H9 (cell line): Measurements from ENCODE around the gene TFAM. TPM values are rescaled to one million over a fixed set of nuclear protein-coding genes. Genes with fewer than 3 reads are reported as not detected.

ENCODE experiments used
- DNase-seq: peaks from one replicate; pipeline ENCODE4 v3.0.0-alpha.2; 2017
- H2AFZ ChIP-seq: one replicate; pipeline ENCODE4 v1.6.1; 2013; ENCODE audit warnings: mild to moderate bottlenecking, low read length, control low read depth, moderate library complexity
- H2AK5ac ChIP-seq: 2 replicates; pipeline ENCODE4 v1.6.1; 2013; ENCODE audit warnings: low read length, control low read depth, mixed read lengths; ENCODE audit not compliant: insufficient read length
- H2BK120ac ChIP-seq: one replicate; pipeline ENCODE4 v1.6.1; 2013; ENCODE audit warnings: low read depth, mild to moderate bottlenecking, low read length, control low read depth, inconsistent platforms; ENCODE audit not compliant: poor library complexity, severe bottlenecking
- H2BK12ac ChIP-seq: 2 replicates; pipeline ENCODE4 v1.6.1; 2013; ENCODE audit warnings: low read length, control low read depth, mixed read lengths, low read depth; ENCODE audit not compliant: insufficient read length
- H2BK15ac ChIP-seq: 2 replicates; pipeline ENCODE4 v1.6.1; 2013; ENCODE audit warnings: low read depth, low read length, control low read depth
- H2BK20ac ChIP-seq: one replicate; pipeline ENCODE4 v1.6.1; 2013; ENCODE audit warnings: low read depth, mild to moderate bottlenecking, low read length, control low read depth, inconsistent platforms; ENCODE audit not compliant: poor library complexity, severe bottlenecking
- H2BK5ac ChIP-seq: 2 replicates; pipeline ENCODE4 v1.6.1; 2013; ENCODE audit warnings: low read length, control low read depth, mixed read lengths; ENCODE audit not compliant: insufficient read length
- H3K14ac ChIP-seq: 2 replicates; pipeline ENCODE4 v1.6.1; 2013; ENCODE audit warnings: low read length, control low read depth; ENCODE audit not compliant: insufficient read depth
- H3K18ac ChIP-seq: 2 replicates; pipeline ENCODE4 v1.6.1; 2013; ENCODE audit warnings: low read depth, mild to moderate bottlenecking, mixed read lengths, low read length, control low read depth; ENCODE audit not compliant: insufficient read length
- H3K23ac ChIP-seq: 2 replicates; pipeline ENCODE4 v1.6.1; 2013; ENCODE audit warnings: low read length, control low read depth, mixed read lengths, low read depth; ENCODE audit not compliant: insufficient read length
- H3K23me2 ChIP-seq: 2 replicates; pipeline ENCODE4 v1.6.1; 2013; ENCODE audit warnings: low read depth, mild to moderate bottlenecking, mixed read lengths, low read length, control low read depth; ENCODE audit not compliant: insufficient read length, poor library complexity, severe bottlenecking
- H3K27ac ChIP-seq: 2 replicates; pipeline ENCODE4 v1.5.1; 2013; ENCODE audit warnings: low read length, control low read depth, mixed read lengths, low read depth; ENCODE audit not compliant: insufficient read length
- H3K27me3 ChIP-seq: 2 replicates; pipeline ENCODE4 v1.6.1; 2013; ENCODE audit warnings: low read length, control low read depth, inconsistent platforms; ENCODE audit not compliant: insufficient read depth
- H3K4ac ChIP-seq: 2 replicates; pipeline ENCODE4 v1.6.1; 2013; ENCODE audit warnings: low read depth, mild to moderate bottlenecking, control low read depth, inconsistent platforms, low read length, moderate library complexity
- H3K4me1 ChIP-seq: 2 replicates; pipeline ENCODE4 v1.6.1; 2013; ENCODE audit warnings: low read length, control low read depth, inconsistent platforms; ENCODE audit not compliant: insufficient read depth
- H3K4me2 ChIP-seq: 2 replicates; pipeline ENCODE4 v1.6.1; 2013; ENCODE audit warnings: low read length, control low read depth, mixed read lengths; ENCODE audit not compliant: insufficient read length, insufficient read depth
- H3K56ac ChIP-seq: 2 replicates; pipeline ENCODE4 v1.6.1; 2013; ENCODE audit warnings: low read depth, mild to moderate bottlenecking, mixed read lengths, low read length, control low read depth; ENCODE audit not compliant: insufficient read length
- H3K79me1 ChIP-seq: 2 replicates; pipeline ENCODE4 v1.6.1; 2013; ENCODE audit warnings: low read depth, mild to moderate bottlenecking, moderate library complexity, low read length, control low read depth, inconsistent platforms; ENCODE audit not compliant: insufficient read depth, poor library complexity, severe bottlenecking
- H3K79me2 ChIP-seq: 2 replicates; pipeline ENCODE4 v1.6.1; 2013; ENCODE audit warnings: low read length, control low read depth, inconsistent platforms; ENCODE audit not compliant: insufficient read depth
- H3K9ac ChIP-seq: 2 replicates; pipeline ENCODE4 v1.6.1; 2013; ENCODE audit warnings: low read length, control low read depth, mixed read lengths; ENCODE audit not compliant: insufficient read length; ENCODE audit errors: extremely low read depth
- H3K9me3 ChIP-seq: one replicate; pipeline ENCODE4 v1.6.1; 2013; ENCODE audit warnings: low read depth, low read length, inconsistent platforms; ENCODE audit not compliant: control insufficient read depth
- H3T11ph ChIP-seq: one replicate; pipeline ENCODE4 v1.6.1; 2013; ENCODE audit warnings: mild to moderate bottlenecking, low read length, control low read depth, inconsistent platforms
- H4K20me1 ChIP-seq: one replicate; pipeline ENCODE4 v1.6.1; 2013; ENCODE audit not compliant: control insufficient read depth, insufficient read length, insufficient read depth
- H4K5ac ChIP-seq: 2 replicates; pipeline ENCODE4 v1.6.1; 2013; ENCODE audit warnings: low read depth, mild to moderate bottlenecking, mixed read lengths, low read length, control low read depth; ENCODE audit not compliant: insufficient read length
- H4K8ac ChIP-seq: replicated peaks from 2 replicates; pipeline ENCODE4 v1.6.1; 2013; ENCODE audit warnings: low read length, control low read depth, mixed read lengths, low read depth; ENCODE audit not compliant: insufficient read length
- H4K91ac ChIP-seq: 2 replicates; pipeline ENCODE4 v1.6.1; 2013; ENCODE audit warnings: low read depth, mild to moderate bottlenecking, moderate library complexity, mixed read lengths, low read length, control low read depth; ENCODE audit not compliant: insufficient read length
- H3K27ac Mint-ChIP-seq, 3 experiments: 2 replicates in 2 of 3; 3 replicates in 1 of 3; pipeline ENCODE4 v1.8.0; 2020 to 2021; ENCODE audit warnings: mixed read lengths in 3 of 3, mild to moderate bottlenecking in 1 of 3, moderate library complexity in 1 of 3
- H3K27me3 Mint-ChIP-seq: 2 replicates; pipeline ENCODE4 v1.8.0; 2021; ENCODE audit warnings: low read depth, mild to moderate bottlenecking, moderate library complexity, mixed read lengths
- H3K36me3 Mint-ChIP-seq, 3 experiments: 2 replicates in 2 of 3; 3 replicates in 1 of 3; pipeline ENCODE4 v1.8.0; 2020 to 2021; ENCODE audit warnings: low read depth in 3 of 3, mixed read lengths in 3 of 3; ENCODE audit not compliant: insufficient read depth in 1 of 3
- H3K4me1 Mint-ChIP-seq, 2 experiments: 2 replicates each; pipeline ENCODE4 v1.8.0; 2020; ENCODE audit warnings: mixed read lengths in 2 of 2
- H3K4me3 Mint-ChIP-seq, 2 experiments: 2 replicates in 1 of 2; 3 replicates in 1 of 2; pipeline ENCODE4 v1.8.0; 2020 to 2021; ENCODE audit warnings: mild to moderate bottlenecking in 2 of 2, mixed read lengths in 2 of 2, moderate library complexity in 1 of 2
- H3K9me3 Mint-ChIP-seq, 2 experiments: 2 replicates in 1 of 2; 3 replicates in 1 of 2; pipeline ENCODE4 v1.8.0; 2020; ENCODE audit warnings: mild to moderate bottlenecking in 2 of 2, mixed read lengths in 2 of 2, moderate library complexity in 1 of 2
- CTCF ChIP-seq: fragments of 200-600 bp; sonication (generic); conservative IDR thresholded peaks from 3 replicates; pipeline ENCODE4 v1.8.0; 2021; ENCODE audit warnings: antibody characterized with exemption, mild to moderate bottlenecking
- WGBS: extraction: QIAGEN DNeasy Blood & Tissue Kit; methylation state at CpG from one replicate; pipeline ENCODE4 v1.1.7; 2013; ENCODE audit warnings: missing lambda C conversion rate, low lambda C conversion rate, mixed read lengths; ENCODE audit not compliant: insufficient read length; ENCODE audit errors: extremely low coverage; 5-methylcytosine and 5-hydroxymethylcytosine counted together
- total RNA-seq: library from RNA; stranded (reverse); gene quantifications from 2 replicates; pipeline ENCODE4 v1.2.1, GENCODE V29; 2021

Gene TFAM
- total RNA-seq, 1 experiment from 2014 or later = 144 TPM

GRCh38 chr10:58439632-58440364 is 54.6 kb downstream of the TFAM start:
- no peak overlapping the region for H4K91ac ChIP-seq
- no peaks in the 10 kb centered on the region for H3K79me1 ChIP-seq
- H3K4me3 Mint-ChIP-seq = no peak overlapping the region
- H3K27ac Mint-ChIP-seq = no peak overlapping the region
- no peak overlapping the region for H3K56ac ChIP-seq
- H2BK120ac ChIP-seq = no peak overlapping the region
- H3K23ac ChIP-seq = no peak overlapping the region
- H3K14ac ChIP-seq = no peak overlapping the region
- no peaks in the 10 kb centered on the region for H3K23me2 ChIP-seq
- no peak overlapping the region for H2BK20ac ChIP-seq
- no peaks in the 10 kb centered on the region for H3K27me3 ChIP-seq
- peaks cover 4 to 5% of the 10 kb centered on the region in 2 experiments; a peak in 3 of 5 replicates for H3K9me3 Mint-ChIP-seq
- no peaks in the 10 kb centered on the region; a peak in 1 of 7 replicates for H3K36me3 Mint-ChIP-seq
- H3K4me1 Mint-ChIP-seq = peaks cover 12 to 13% of the 10 kb centered on the region in 2 experiments
- TF ChIP-seq CTCF = no peak
- H4K8ac ChIP-seq = no peak overlapping the region
- no peak overlapping the region for H4K5ac ChIP-seq
- no peak for DNase-seq
- H3K79me2 ChIP-seq = no peaks in the 10 kb centered on the region
- H2BK12ac ChIP-seq = no peak overlapping the region
- no peak overlapping the region for H3K27ac ChIP-seq
- no peaks in the 10 kb centered on the region for H3K9me3 ChIP-seq
- no peak overlapping the region for H3K4me2 ChIP-seq
- no peak overlapping the region for H2BK5ac ChIP-seq
- no peak overlapping the region for H3K9ac ChIP-seq
- H2AK5ac ChIP-seq = no peak overlapping the region
- WGBS = no CpG with 5 or more reads among the region's 5 CpGs
- peaks cover 5% of the 10 kb centered on the region; the same call in 1 of the 2 replicates for H3K4me1 ChIP-seq
- H3K18ac ChIP-seq = no peak overlapping the region
- H3K4ac ChIP-seq = no peak overlapping the region
- no peak overlapping the region for H2AFZ ChIP-seq
- no peak overlapping the region for H2BK15ac ChIP-seq
- no peaks in the 10 kb centered on the region for H3K27me3 Mint-ChIP-seq
- no peaks in the 10 kb centered on the region for H4K20me1 ChIP-seq
- no peak overlapping the region for H3T11ph ChIP-seq
